Measurements from ENCODE around the gene LARP7.
"Not testable (repeated sequence)": the region's sequence is repeated elsewhere in the genome, so short reads cannot be mapped to it uniquely, and the experiment has no call there.

Gene LARP7

DNA sequence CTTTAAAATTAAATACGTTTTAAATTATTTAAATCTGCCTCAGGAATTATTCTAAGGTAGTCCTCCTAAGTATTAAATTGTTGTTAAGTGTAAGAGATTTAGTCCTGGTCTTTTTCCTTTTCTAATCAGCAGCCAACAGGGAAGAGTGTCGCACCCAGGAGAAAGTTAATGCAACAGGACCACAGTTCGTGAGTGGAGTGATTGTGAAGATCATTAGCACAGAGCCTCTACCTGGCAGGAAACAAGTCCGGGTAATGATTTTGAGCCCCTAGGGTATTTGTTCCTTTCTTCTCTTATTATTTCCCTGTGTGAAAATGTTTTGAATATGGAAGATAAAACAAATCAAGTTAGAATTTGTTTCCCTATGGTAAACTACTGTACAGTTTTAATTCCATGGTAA, 13.4 kb downstream of the LARP7 start:
- DNase-seq (ENCODE audit: low spot score) = no peak

GRCh38 chr4:112651641-112652040, 14.7 kb downstream of the LARP7 start:
- no peak for DNase-seq (ENCODE audit: low spot score)

DNA sequence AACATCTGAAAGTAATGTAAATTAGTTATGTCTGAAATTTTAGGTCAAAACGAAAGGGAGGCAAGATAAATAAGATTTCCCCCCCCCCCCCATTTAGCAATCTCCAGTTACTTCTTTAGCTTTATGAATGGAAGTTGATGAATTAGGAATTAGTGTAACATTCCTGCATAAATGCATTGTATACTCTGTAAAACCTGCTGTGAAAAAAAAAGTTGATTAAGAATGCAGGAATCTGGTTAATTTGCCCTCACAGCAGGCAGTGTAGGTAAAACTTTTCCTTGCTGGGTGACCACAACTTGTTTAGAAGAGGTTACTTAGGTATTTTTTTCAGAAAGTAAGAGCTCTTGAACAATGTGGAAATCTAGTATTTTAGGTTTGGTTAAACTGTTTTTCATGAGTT, 15.3 kb downstream of the LARP7 start:
- no peak for DNase-seq (ENCODE audit: low spot score)

- no peak for DNase-seq (ENCODE audit: low spot score)
These were observed 18.3 kb downstream of the LARP7 start for GRCh38 chr4:112655270-112655669.

- DNase-seq (ENCODE audit: low spot score) = not testable (repeated sequence)
These were observed 19.2 kb downstream of the LARP7 start for GRCh38 chr4:112656115-112656514.

- DNase-seq (ENCODE audit: low spot score) = no peak
These were observed 27.7 kb downstream of the LARP7 start for GRCh38 chr4:112664611-112665010.

GRCh38 chr4:112668131-112668530, 31.2 kb downstream of the LARP7 start:
- no peak for DNase-seq (ENCODE audit: low spot score)

DNA sequence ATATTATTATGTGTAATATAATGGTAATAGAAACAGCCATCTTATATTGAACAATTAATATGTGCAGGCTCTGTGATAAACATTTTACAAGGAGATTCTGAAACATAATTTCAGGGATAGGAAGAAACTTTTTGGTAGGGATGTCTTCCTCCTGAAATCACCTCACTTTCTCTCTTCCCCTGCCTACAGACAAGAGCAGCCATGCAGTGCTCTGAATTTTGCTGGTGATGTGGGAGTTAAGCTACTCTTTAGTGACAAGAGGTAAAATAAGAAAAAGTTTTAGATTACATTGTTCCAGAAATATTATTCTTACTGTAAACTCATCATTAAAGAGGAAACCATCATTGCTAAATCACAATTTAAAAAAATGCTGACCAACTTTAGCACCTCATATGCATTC, 36.1 kb downstream of the LARP7 start:
- no peak for DNase-seq (ENCODE audit: low spot score)

DNA sequence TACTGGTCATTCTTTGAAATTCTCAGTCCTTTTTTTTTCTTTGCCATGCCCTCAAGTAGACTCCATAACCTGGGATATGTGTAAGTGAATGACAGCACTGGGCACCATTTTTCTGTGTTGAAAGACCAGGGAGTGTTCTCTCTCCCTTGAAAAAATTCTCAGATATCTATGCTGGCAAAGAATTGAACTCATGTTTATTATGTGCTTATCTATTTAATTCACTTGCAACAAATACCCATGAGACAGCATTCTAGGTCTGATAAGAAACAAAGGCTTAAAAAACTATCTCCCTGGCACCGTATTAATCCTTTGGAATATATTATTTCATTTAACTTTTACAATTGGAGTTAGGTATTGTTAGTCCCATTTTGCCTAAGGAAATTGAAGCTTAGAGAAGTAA, 36.7 kb downstream of the LARP7 start:
- no peak for DNase-seq (ENCODE audit: low spot score)

DNA sequence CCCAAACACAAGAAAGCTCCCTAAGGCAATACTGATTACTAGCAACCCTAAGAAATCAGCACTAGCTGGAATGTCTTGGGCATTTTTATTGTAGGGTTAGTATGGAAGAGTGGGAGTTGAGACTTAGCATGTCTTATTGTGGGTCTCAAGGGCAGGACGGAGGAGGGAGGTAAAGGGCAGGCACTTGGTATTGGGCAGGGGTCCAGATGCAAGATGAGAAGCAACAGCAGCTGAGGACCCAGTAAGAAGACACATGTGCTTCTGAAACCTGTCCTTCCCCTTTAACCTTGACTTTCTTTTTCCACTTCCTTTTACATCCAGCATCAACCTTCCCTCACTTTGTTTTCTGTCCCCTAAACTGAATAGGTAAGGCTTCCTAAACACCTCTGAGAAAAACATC, 37.4 kb downstream of the LARP7 start:
- DNase-seq (ENCODE audit: low spot score) = no peak

- no peak for DNase-seq (ENCODE audit: low spot score)
These were observed 40.7 kb downstream of the LARP7 start for GRCh38 chr4:112677519-112678091.

DNA sequence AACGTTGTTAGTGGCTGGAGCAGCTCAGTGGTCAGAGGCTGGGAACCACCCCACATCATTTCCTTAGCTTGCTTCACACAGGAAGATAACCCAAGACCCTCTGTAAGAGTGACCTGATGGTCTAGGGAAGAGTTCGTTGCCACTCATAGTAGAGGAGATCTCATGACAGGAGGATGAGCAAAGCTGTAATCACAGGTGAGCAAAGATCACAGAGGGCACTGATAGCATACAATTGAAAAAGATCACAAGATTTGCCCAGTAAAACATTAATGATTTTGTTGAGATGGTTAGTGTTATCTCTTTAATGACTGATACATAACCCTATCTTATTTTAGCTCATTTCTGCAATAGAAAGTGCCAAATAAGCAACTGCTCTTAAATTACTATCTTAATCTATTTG, 44.1 kb downstream of the LARP7 start:
- no peak for DNase-seq (ENCODE audit: low spot score)

DNA sequence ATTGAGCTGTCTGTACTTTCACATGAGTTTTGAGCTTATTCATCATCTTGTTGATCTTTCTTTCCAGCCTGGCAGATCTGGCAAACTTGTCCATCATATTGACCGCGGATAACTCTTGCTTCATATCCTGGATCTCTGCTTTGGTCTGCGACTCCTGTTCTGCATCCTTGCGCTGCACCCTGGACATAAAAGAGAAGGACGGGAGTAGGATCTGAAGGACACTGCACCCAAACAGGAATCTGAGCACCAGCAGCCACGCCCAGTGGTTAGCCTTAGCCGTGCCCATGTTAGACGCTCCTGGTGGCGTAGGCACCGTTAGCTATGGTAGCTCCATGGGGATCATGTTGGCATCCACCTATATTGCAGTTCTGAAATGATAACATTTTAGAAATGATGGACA, 56.6 kb downstream of the LARP7 start:
- no peak for DNase-seq (ENCODE audit: low spot score)

DNA sequence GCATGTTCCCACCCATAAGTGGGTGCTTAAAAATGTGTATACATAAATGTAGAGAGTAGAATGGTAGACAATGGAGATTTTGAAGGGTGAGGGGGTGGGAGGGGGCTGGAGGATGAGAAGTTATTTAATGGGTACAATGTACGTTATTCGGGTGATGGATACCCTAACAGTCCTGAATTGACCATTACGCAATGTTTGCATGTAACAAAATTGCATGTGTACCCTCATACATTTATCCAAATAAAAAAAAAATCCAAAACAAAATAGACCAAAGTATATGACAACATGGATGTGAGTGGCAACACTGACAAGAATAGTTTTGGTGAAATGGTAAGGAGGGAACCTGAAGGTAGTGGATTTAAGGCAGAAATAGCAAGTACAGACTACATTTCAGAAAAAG, 63.7 kb downstream of the LARP7 start:
- DNase-seq (ENCODE audit: low spot score) = no peak

- DNase-seq (ENCODE audit: low spot score) = no peak
These were observed 65.9 kb downstream of the LARP7 start for GRCh38 chr4:112702892-112703291.

- DNase-seq (ENCODE audit: low spot score) = no peak
These were observed 67.4 kb downstream of the LARP7 start for GRCh38 chr4:112704322-112704721.

DNA sequence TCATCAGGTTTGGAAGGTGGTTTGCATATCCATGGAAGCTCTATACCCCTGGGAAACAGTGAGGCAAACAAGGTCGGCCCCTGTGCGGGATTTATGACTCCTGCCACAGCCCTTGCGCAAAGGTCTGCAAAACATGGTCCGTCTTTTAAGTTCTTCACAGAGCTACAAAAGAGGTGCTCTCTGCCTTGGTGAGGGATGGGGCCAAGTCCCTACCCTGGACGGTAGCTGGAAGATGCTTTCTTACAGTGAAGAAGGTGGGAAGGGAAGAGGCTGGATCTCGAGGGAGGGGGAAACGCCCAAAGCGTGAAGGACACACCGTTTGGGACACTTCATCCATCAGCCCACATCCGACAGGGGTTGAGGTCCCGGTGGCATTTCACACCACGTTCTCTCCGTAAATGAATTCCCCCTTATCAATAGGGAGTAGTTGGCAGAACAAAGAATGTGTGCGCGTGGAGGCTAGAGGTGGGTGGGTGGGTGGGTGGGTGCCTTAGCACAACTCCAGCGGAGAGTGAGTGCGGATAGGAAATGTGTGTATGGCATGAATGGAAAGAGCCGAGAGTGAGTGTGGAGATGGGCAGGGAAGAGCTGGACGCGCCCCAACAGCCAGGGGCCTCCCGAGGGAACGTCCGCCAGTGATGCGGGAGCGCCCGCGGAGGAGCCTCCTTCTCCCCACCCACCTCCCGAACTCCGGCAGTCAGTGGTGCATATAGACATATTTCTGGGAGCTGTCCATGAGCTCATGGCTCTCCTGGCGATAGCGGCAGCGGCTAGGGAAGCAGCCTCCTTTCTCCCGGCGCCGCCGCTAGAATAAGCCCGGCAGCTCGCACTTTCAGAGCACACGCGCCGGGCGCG, 68.3 kb downstream of the LARP7 start:
- DNase-seq (ENCODE audit: low spot score) = no peak

DNA sequence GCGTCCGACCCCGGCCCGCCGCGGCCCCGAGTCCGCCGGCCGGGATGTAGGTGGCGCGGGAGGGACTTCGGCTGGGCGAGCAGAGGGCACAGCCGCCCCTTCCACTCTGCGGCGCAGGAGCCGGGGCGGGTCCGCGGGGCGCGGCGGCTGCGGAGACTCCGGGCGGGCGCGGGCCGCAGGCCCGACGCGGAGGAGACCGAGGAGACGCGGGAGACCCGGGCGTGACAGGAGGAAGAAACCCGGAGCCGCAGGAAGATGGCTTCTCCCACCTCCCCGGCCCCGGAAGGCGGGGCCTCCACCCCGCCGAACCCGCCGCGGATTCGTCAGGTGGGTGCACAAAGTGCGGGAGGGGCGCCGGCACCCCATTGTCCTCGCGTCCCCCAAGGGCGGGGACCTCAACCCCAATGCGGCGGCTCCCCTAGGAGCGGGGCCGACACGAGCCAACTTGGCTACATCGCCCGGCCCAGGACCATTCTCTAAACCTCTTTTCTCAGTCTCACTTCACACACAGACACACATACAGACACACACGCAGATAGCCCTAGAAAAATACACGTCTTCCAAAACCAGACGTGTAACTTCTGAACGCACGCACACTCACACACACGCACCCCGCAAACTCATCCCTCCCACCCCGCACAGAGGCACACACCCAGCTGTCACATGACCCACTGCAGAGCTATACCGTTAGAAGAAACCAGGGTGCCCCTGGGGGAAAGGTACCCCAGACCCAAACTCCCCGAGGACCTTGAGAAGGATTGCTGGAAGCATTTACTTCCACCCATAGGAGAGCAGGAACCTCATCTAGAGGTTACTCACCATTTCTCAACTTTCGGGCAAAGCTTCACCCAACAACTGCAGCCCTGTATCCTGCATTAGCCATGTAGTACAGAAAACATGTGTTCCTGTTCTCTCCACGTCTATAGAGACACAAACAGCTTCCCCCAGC, 69.2 kb downstream of the LARP7 start:
- not testable (repeated sequence) for DNase-seq (ENCODE audit: low spot score)

DNA sequence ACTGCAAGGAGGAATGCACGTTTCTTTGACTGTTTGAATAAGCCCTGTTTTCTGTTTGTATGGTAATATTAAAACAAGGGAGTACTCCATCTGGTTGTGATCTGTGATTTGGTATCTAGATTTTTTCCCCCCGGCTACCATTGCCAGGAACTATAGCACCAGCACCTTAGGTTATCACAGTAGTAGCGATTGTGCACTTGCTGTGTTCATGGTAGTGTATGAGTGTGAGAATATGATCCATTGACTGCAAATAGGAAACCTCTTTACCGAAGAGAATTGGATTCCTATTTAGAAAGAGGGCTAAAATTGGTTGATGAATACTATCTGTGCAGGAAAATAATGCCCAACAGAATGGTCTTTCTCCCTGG, 69.9 kb downstream of the LARP7 start:
- DNase-seq (ENCODE audit: low spot score) = no peak
